ENCODE results near the gene UBE2K.

DNA sequence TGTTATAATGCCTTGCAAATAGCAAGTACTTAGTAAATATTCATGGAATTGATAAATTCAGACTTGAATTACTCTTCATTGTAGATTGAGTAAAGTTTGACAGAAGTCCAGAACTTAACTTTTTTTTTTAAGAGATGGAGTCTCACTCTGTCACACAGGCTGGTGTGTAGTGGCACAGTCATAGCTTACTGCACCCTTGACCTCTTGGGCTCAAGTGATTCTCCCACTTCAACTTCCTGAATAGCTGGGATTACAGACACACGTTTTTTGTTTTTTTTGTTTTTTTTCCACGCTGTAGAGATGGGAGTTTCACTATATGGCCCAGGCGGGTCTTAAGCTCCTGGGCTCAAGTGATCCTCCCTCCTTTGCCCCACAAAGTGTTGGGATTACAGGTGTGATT is 32.1 kb downstream of the UBE2K start:
- TF ChIP-seq ZFP30 (CRISPR knock-in tag; IDR thresholded peaks at IDR 0.05): no peak
- TF ChIP-seq OSR1 (CRISPR knock-in tag; IDR thresholded peaks at IDR 0.05): no peak
- TF ChIP-seq ARNTL (CRISPR knock-in tag; IDR thresholded peaks at IDR 0.05; ENCODE audit: borderline replicate concordance, low read depth): no peak
- TF ChIP-seq BACH2 (CRISPR knock-in tag; IDR thresholded peaks at IDR 0.05; ENCODE audit: borderline replicate concordance): no peak
- no peak for TF ChIP-seq ZC3H10 (CRISPR knock-in tag; IDR thresholded peaks at IDR 0.05)
- TF ChIP-seq ZNF565 (CRISPR knock-in tag; conservative IDR thresholded peaks at IDR 0.05; ENCODE audit: low read depth): no peak
- TF ChIP-seq, protein P1, sequence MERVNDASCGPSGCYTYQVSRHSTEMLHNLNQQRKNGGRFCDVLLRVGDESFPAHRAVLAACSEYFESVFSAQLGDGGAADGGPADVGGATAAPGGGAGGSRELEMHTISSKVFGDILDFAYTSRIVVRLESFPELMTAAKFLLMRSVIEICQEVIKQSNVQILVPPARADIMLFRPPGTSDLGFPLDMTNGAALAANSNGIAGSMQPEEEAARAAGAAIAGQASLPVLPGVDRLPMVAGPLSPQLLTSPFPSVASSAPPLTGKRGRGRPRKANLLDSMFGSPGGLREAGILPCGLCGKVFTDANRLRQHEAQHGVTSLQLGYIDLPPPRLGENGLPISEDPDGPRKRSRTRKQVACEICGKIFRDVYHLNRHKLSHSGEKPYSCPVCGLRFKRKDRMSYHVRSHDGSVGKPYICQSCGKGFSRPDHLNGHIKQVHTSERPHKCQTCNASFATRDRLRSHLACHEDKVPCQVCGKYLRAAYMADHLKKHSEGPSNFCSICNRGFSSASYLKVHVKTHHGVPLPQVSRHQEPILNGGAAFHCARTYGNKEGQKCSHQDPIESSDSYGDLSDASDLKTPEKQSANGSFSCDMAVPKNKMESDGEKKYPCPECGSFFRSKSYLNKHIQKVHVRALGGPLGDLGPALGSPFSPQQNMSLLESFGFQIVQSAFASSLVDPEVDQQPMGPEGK (CRISPR knock-in tag; IDR thresholded peaks at IDR 0.05; ENCODE audit: borderline replicate concordance): no peak
